ENCODE results near the gene NRBP1. TPM values are rescaled to one million over a fixed set of nuclear protein-coding genes. Genes with fewer than 3 reads are reported as not detected.
A peak's percentile ranks its signal among the peaks of the same experiment; 100 is the strongest.

The NRBP1 gene
- total RNA-seq, 1 experiment from 2014 or later, result 27.1 TPM

- no peak within 1 kb of the TSS for H3K27ac ChIP-seq (ENCODE audit: low read length)
- peak within 1 kb of the TSS; percentile 92 for H3K4me3 ChIP-seq (ENCODE audit: low read length)
These were observed 61.3 kb downstream of the NRBP1 start, which contains the start of gene IFT172 for GRCh38 chr2:27489498-27490397. Gene IFT172 (minus strand): TSS chr2:27489743. CDS start chr2:27489653, 90 bp downstream.

More at GRCh38 chr2:27489498-27490397, 61.3 kb downstream of the NRBP1 start, which contains the start of gene IFT172:
- H3K36me3 ChIP-seq (ENCODE audit: insufficient read depth, low read length), result no peaks in the 10 kb centered on the region
- H2AFZ ChIP-seq (ENCODE audit: low read length), result peak within 1 kb of the TSS; percentile 90
- DNase-seq, result peak; percentile 100
- no peaks in the 10 kb centered on the region for H3K9me2 ChIP-seq (replicated peaks; ENCODE audit: insufficient read depth, low read length)
- peaks cover 36% of the 10 kb centered on the region for H3K4me1 ChIP-seq (ENCODE audit: low read length)
- peak within 1 kb of the TSS; percentile 73 for H3K9ac ChIP-seq (ENCODE audit: low read length)
- H3K79me2 ChIP-seq (ENCODE audit: low read length), result peaks cover 8% of the 10 kb centered on the region; the same call in 1 of the 2 replicates
- no peaks in the 10 kb centered on the region for H3K9me3 ChIP-seq (ENCODE audit: low read length)
- no peaks in the 10 kb centered on the region for H3K27me3 ChIP-seq (ENCODE audit: low read length)
- H3K4me2 ChIP-seq (ENCODE audit: low read depth, low read length, poor library complexity, severe bottlenecking), result peak within 1 kb of the TSS; percentile 99
- no peaks in the 10 kb centered on the region for H4K20me1 ChIP-seq (ENCODE audit: insufficient read depth, low read depth, low read length)

Small RNA genes within 50 kb of the gene (small RNA-seq; reads per million reads assigned to genes)
- gene RNU6-986P, result not detected

Other genes with a start within 250 kb of the NRBP1 start
- gene ATRAID, start 216.6 kb upstream of the NRBP1 start, total RNA-seq (2014; rRNA removed; shearing (Covaris generic); ENCODE audit: low replicate concordance), result 125 and 167 TPM in 2 replicates
- 23.7 and 38.4 TPM in 2 replicates for gene SLC5A6, start 216.4 kb upstream of the NRBP1 start, total RNA-seq (2014; rRNA removed; shearing (Covaris generic); ENCODE audit: low replicate concordance)
- 69.5 and 71.4 TPM in 2 replicates for gene CAD, start 211.3 kb upstream of the NRBP1 start, total RNA-seq (2014; rRNA removed; shearing (Covaris generic); ENCODE audit: low replicate concordance)
- 0.19 and 0.29 TPM in 2 replicates for gene SLC30A3, start 165.6 kb upstream of the NRBP1 start, total RNA-seq (2014; rRNA removed; shearing (Covaris generic); ENCODE audit: low replicate concordance)
- gene DNAJC5G, start 153.2 kb upstream of the NRBP1 start, total RNA-seq (2014; rRNA removed; shearing (Covaris generic); ENCODE audit: low replicate concordance), result not detected in 2 replicates
- gene TRIM54, start 146.2 kb upstream of the NRBP1 start, total RNA-seq (2014; rRNA removed; shearing (Covaris generic); ENCODE audit: low replicate concordance), result not detected in 2 replicates
- gene UCN, start 120.2 kb upstream of the NRBP1 start, total RNA-seq (2014; rRNA removed; shearing (Covaris generic); ENCODE audit: low replicate concordance), result 2.5 and 7.1 TPM in 2 replicates
- gene MPV17, start 105.5 kb upstream of the NRBP1 start, total RNA-seq (2014; rRNA removed; shearing (Covaris generic); ENCODE audit: low replicate concordance), result 103 and 126 TPM in 2 replicates
- gene GTF3C2, start 71.9 kb upstream of the NRBP1 start, total RNA-seq (2014; rRNA removed; shearing (Covaris generic); ENCODE audit: low replicate concordance), result 44.2 and 79.0 TPM in 2 replicates
- 30.6 and 35.3 TPM in 2 replicates for gene EIF2B4, start 58.3 kb upstream of the NRBP1 start, total RNA-seq (2014; rRNA removed; shearing (Covaris generic); ENCODE audit: low replicate concordance)
- 77.4 and 116 TPM in 2 replicates for gene SNX17, start 58.0 kb upstream of the NRBP1 start, total RNA-seq (2014; rRNA removed; shearing (Covaris generic); ENCODE audit: low replicate concordance)
- 7.0 and 12.6 TPM in 2 replicates for gene ZNF513, start 47.9 kb upstream of the NRBP1 start, total RNA-seq (2014; rRNA removed; shearing (Covaris generic); ENCODE audit: low replicate concordance)
- gene PPM1G, start 19.0 kb upstream of the NRBP1 start, total RNA-seq (2014; rRNA removed; shearing (Covaris generic); ENCODE audit: low replicate concordance), result 66.9 and 79.6 TPM in 2 replicates
- 0.61 TPM in 1 of 2 replicates, not detected in the other for gene KRTCAP3, start 13.8 kb downstream of the NRBP1 start, total RNA-seq (2014; rRNA removed; shearing (Covaris generic); ENCODE audit: low replicate concordance)
- gene IFT172, start 61.1 kb downstream of the NRBP1 start, total RNA-seq (2014; rRNA removed; shearing (Covaris generic); ENCODE audit: low replicate concordance), result 29.1 and 35.9 TPM in 2 replicates
- gene FNDC4, start 66.6 kb downstream of the NRBP1 start, total RNA-seq (2014; rRNA removed; shearing (Covaris generic); ENCODE audit: low replicate concordance), result not detected in 2 replicates
- not detected in 2 replicates for gene GCKR, start 68.2 kb downstream of the NRBP1 start, total RNA-seq (2014; rRNA removed; shearing (Covaris generic); ENCODE audit: low replicate concordance)
- 38.3 and 43.7 TPM in 2 replicates for gene ZNF512, start 154.4 kb downstream of the NRBP1 start, total RNA-seq (2014; rRNA removed; shearing (Covaris generic); ENCODE audit: low replicate concordance)
- 1.2 and 2.9 TPM in 2 replicates for gene CCDC121, start 200.4 kb downstream of the NRBP1 start, total RNA-seq (2014; rRNA removed; shearing (Covaris generic); ENCODE audit: low replicate concordance)
- gene GPN1, start 200.4 kb downstream of the NRBP1 start, total RNA-seq (2014; rRNA removed; shearing (Covaris generic); ENCODE audit: low replicate concordance), result 24.4 and 30.0 TPM in 2 replicates
- 27.9 and 47.9 TPM in 2 replicates for gene SUPT7L, start 235.0 kb downstream of the NRBP1 start, total RNA-seq (2014; rRNA removed; shearing (Covaris generic); ENCODE audit: low replicate concordance)
- 19.8 and 30.1 TPM in 2 replicates for gene SLC4A1AP, start 235.3 kb downstream of the NRBP1 start, total RNA-seq (2014; rRNA removed; shearing (Covaris generic); ENCODE audit: low replicate concordance)

Measured in Karpas-422 (cell line).